Activated T-helper 1 cell treated with Interleukin-2 at 50 U/mL for 16 hours (primary cell): ENCODE results near the gene C16orf87.

Experiments used
- DNase-seq: peaks from one replicate; pipeline ENCODE4 v3.0.0-alpha.2; 2020; ENCODE audit warnings: low read depth

C16orf87 gene

GRCh38 chr16:46843898-46844642, 13.1 kb upstream of the C16orf87 start:
- DNase-seq: no peak

GRCh38 chr16:46842192-46842895, 11.4 kb upstream of the C16orf87 start:
- no peak for DNase-seq

DNA sequence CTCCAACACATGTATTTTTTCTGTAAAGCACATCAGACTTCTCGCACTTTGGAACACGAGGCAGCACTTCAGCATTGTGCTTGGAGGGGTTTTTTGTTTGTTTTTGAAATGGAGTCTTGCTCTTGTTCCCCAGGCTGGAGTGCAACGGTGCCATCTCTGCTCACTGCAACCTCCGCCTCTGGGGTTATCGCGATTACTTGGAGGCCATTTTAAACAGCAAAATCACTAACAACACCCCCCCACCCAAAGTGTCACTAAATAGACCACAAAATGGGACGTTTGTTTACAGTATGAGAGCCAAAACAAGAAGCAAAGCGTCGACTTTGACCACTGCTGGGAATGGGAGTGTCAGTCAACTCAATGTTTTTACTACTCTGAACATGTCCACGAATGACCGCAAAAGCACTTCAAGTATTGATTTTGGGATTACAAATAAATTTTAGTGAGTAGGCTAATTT, 9.0 kb upstream of the C16orf87 start:
- DNase-seq: no peak

- DNase-seq: no peak
Measured at GRCh38 chr16:46836534-46837530, 5.9 kb upstream of the C16orf87 start.

DNA sequence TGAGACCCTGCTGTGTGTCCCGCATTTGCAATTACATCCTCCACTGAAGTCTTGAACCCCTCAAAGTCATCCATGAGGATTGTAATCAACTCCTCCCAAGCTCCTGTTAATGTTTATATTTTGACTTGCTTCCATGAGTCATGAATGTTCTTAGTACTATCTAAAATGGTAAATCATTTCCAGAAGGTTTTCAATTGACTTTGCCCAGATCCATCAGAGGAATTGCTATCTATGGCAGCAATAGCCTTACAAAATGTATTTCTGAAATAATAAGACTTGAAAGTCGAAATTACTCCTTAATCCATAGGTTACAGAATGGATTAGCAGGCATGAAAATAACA, 2.5 kb upstream of the C16orf87 start:
- DNase-seq: no peak

DNA sequence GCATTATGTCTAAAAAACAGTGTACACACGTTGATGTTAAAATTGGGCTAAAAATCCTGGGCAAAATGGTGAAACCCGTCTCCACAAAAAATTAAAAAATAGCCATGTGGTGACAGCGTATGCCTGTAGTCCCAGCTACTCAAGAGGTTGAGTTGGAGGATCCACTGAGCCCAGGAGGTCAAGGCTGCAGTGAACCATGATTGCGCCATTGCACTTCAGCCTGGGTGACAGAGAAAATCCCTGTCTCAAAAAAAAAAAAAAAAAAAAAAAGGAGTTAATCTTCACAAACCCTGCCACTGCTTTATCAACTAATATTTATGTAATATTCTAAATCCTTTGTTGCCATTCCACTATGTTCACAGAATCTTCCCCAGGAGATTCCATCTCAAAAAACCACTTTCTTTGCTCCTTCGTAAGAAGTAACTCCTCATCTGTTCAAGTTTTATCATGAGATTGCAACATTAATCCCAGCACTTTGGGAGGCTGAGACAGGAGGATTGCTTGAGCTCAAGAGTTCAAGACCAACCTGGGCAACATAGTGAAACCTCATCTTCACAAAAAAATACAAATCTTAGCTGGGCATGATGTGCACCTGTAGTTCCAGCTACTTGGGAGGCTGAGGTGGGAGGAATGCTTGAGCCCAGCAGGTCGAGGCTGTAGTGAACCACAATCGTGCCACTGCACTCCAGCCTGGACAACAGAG, 1.9 kb upstream of the C16orf87 start:
- DNase-seq: no peak

DNA sequence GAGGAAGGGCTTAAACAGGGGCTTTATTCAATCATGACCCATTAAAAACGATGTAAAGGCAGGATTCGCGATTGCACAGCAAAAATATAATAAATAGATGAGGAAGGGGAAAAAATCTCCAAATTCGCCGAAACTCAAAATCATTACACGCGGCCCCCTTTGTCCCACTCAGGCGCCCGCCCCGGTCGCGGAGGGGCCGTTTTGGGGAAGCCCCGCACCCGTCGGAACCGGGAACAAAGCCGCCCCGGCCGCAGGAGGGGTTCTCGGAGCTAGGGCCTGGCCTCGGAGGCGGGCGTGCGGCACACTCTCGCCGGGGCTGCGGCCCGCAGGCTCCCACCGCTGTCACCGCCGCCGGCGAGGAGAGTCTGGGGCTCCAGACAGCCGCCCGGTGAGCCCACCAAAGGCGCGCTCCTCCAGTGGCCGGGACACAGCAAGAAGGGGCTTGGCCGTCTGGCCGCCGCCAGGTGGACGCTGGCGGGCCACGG, 521 bp downstream of the C16orf87 start:
- peak; percentile 9 for DNase-seq

DNA sequence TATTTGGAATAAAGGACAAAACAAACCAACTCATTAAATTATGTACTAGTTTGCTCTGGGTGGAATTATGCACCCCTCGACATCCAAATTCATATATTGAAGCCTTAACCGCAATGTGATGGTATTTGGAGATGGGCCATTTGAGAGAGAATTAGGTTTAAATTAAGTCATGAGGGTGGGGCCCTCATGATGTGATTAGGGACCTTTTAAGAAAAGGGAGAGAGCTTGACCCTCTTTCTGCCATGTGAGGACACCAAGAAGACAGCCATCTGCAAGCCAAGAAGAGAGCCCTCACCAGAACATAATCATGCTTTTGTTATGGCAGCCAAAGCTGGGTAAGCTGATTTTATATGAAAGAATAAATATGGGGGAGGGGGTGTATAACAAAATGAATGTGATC, 2.0 kb downstream of the C16orf87 start:
- no peak for DNase-seq

GRCh38 chr16:46828292-46828691, 2.7 kb downstream of the C16orf87 start:
- DNase-seq: no peak

GRCh38 chr16:46826631-46827030, 4.3 kb downstream of the C16orf87 start:
- no peak for DNase-seq

DNA sequence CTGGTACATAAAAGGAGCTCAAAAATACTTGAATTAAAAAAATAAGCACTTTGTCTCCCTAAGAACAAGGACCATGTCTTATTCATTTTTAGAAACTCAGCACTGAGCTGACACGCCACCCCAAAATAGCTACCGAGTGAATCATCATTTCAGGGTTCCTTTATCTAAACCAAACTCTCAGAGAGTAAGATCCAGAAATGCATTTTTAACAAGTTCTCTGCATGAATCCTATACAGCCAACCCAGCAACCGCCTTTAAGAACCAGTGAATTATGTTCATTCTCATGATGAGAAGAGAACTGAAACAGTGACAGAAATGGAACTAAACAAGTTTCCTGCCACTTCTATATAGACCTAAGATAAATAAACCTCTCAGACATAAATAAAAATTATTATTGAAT, 8.7 kb downstream of the C16orf87 start:
- no peak for DNase-seq

DNA sequence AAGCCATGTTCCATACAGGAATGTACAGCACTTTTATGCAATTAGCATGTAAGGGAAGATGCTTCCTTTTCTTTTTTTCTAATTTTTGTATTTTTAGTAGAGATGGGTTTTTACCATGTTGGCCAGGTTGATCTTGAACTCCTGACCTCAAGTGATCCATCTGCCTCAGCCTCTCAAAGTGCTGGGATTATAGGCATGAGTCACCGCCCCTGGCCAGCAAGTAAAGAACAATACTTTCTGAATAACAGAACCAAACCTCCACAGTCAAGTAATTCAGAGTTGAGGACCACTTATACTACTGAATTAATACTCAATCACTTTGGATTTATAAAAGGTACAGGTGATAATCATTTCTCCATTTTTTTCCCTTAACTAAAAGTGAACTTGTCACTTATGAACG, 13.0 kb downstream of the C16orf87 start:
- DNase-seq: no peak

GRCh38 chr16:46814790-46815189, 16.2 kb downstream of the C16orf87 start:
- DNase-seq: no peak

DNA sequence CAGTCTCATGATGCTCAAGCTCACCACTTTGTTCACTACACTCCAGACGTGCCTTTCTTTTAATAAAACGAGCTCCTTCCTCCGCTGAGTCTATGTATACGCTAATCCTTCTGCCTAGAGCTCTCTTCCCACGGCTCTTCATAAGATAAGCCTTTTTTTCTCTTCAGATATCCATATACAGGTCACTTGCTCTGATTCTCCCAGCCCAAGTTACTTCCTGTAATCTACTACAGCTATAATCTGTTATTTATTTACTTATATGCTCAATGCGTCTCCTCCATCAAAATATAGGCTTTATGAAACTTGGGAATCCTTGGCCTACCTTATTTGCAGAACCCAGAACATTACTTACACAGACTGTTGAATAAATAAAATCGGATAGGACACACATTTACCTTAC, 17.4 kb downstream of the C16orf87 start:
- no peak for DNase-seq

DNA sequence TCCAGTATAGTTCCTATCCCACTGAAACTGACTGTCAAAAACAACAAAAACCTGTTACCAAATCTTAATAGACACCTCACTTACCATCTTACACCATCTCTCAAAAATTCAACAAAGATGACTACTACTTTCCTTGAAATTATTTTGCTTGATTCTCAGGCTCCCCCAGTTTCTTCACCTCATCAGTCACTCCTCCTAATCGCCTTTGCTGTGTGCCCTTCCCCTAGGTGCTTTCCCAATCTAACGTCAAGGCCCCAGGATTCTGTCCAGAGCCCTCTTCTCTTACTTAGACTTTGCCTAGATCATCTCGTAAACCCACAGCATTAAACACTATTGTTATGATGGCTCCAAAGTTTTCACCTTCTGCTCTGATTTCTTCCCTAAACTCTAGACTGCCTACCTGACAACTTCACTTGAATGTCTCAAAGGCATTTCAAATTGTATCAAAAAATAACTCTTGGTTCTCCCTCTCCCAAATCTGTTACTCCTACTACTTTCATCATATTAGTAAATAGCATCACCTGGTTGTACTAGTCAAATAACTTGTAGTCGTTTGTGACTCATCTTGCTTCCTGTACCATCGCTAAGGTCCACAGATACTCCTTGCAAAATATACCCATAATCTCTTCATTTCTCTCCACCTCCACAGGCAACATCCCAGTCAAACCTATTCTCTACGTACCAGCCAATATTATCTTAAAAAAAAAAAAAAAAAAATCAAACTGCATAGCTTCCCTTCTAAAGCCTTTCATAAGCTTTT, 18.0 kb downstream of the C16orf87 start:
- DNase-seq: no peak

- DNase-seq: no peak
Measured at GRCh38 chr16:46811682-46812081, 19.3 kb downstream of the C16orf87 start.

DNA sequence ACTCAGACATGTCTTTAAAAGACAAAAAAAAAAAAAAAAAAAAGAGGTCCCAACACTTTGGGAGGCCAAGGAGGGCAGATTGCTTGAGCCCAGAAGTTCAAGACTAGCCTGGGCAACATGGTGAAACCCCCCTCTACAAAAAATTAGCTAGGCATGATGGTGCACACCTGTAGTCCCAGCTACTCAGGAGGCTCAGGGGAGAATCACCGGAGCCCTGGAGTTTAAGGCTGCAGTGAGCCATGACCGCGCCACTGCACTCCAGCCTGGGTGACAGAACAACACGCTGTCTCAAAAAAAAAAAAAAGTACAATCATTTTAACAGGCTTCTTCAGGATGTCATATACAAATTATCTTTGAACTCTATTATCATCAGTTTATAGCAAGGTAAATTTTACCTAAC, 22.0 kb downstream of the C16orf87 start:
- no peak for DNase-seq

DNA sequence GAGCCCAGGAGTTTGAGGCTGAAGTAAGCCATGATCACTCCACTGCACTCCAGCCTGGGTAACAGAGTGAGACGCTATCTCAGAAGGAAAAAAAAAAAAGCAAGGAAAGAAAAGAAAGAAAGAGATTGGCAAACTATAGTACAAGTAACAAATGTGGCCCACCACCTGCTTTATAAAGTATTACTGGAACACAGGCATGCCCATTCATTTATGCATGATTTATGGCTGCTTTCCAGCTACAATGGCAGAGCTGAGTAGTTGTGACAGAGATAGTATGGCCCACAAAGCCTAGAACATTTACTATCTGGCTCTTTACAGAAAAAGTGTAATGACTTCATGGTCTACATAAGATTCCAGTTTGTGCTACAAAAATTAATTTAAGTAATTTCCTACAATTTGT, 23.6 kb downstream of the C16orf87 start:
- no peak for DNase-seq

DNA sequence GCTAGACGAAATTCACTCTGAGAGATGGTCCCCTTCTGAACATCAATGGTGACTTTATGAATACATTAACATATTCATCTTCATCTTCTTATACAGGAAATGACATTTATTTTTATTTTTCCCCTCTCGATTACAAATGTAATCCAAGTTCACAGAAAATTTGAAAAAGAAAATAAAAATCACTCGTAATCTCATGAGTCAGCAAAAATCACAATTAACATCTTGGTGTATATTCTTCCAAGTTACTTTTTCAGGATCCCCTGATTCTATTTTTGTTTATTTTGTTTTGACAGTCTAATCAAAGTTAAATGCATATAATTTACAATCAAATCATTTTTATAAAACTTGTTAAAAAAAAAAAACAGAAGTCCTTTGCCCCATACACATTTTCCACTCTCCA, 27.6 kb downstream of the C16orf87 start:
- no peak for DNase-seq

GRCh38 chr16:46801428-46802049, 29.4 kb downstream of the C16orf87 start:
- DNase-seq: no peak

GRCh38 chr16:46800494-46800893, 30.5 kb downstream of the C16orf87 start:
- DNase-seq: no peak
